ENCODE measurements around the gene GPR12.
A peak's percentile ranks its signal among the peaks of the same experiment; 100 is the strongest.

GRCh38 chr13:26707122-26708006 lies 53.2 kb downstream of the GPR12 start:
- peak; percentile 57 for TF ChIP-seq CTCF (IDR thresholded peaks at IDR 0.05; ENCODE audit: low read depth, low read length, poor library complexity, severe bottlenecking)
- TF ChIP-seq EZH2phosphoT487 (IDR thresholded peaks at IDR 0.05; ENCODE audit: borderline replicate concordance, low read length): no peak

All from DOHH2 (cell line).